Right cardiac atrium (tissue), 5 donors: ENCODE results near the gene KCNIP4. TPM values are rescaled to one million over a fixed set of nuclear protein-coding genes. Genes with fewer than 3 reads are reported as not detected.

Experiments
- ATAC-seq, 2 donors: fragments of 200-7000 bp; cut with Tn5 transposase; one replicate each; pipeline versions ENCODE4 v1.8.0 to v1.9.1; 2020; ENCODE audit warnings: moderate library complexity in 2 of 2, mild to moderate bottlenecking in 1 of 2
- DNase-seq, 3 donors: peaks; one replicate each; pipeline ENCODE4 v3.0.0-alpha.2; 2020
- H3K27ac ChIP-seq: one replicate; pipeline ENCODE4 v1.5.1; 2013; ENCODE audit warnings: mild to moderate bottlenecking, low read length, control low read depth, moderate library complexity
- H3K27me3 ChIP-seq: one replicate; pipeline ENCODE4 v1.6.1; 2013; ENCODE audit not compliant: control insufficient read depth, insufficient read depth
- H3K4me1 ChIP-seq: one replicate; pipeline ENCODE4 v1.6.1; 2013; ENCODE audit warnings: low read length; ENCODE audit not compliant: control insufficient read depth, insufficient read depth
- H3K4me3 ChIP-seq: one replicate; pipeline ENCODE4 v1.5.1; 2013; ENCODE audit warnings: low read length, control low read depth
- H3K9me3 ChIP-seq: one replicate; pipeline ENCODE4 v1.6.1; 2013; ENCODE audit warnings: low read length; ENCODE audit not compliant: control insufficient read depth
- WGBS: extraction: QIAGEN DNeasy Blood & Tissue Kit; methylation state at CpG from one replicate; pipeline ENCODE4 v1.1.7; 2013; 5-methylcytosine and 5-hydroxymethylcytosine counted together
- intact Hi-C, 4 donors: fragments of 100-400 bp; cut with DNase I; formaldehyde crosslinking; loops; one replicate each; pipeline versions ENCODE4 v1.11.0 to v1.14.0; 2022 to 2023
- polyA plus RNA-seq: library from polyadenylated mRNA; stranded (reverse); fragments of 200-250 nt; gene quantifications from one replicate; pipeline ENCODE4 v1.2.3, GENCODE V29; 2013
- total RNA-seq, 4 donors: library from RNA; stranded (reverse); fragmentation: NEBNext Ultra II Directional; extraction: Animal tissue kit (Norgen Biotek cat#: 25700); gene quantifications; one replicate each; pipeline ENCODE4 v1.2.1, GENCODE V29; 2021
- donor health status: healthy with polysubstance abuse.
- donor health status: DM: no; HTN: yes; CAD: no.
- donor health status: DM: no; HTN: no; CAD: no.
- donor health status: DM: no; HTN: yes; CAD: no; lungs with severe emphysema.
- donor health status: DM: yes; HTN: yes; CAD: no.

The KCNIP4 gene
- total and polyA plus RNA-seq, 5 donors = 0.05 to 0.86 (median 0.23) TPM; not detected in 2

- Histone ChIP-seq H3K4me3 (no peak overlapping the region), H3K9me3 (no peaks in the 10 kb centered on the region), H3K27me3 (no peaks in the 10 kb centered on the region), H3K27ac (no peak overlapping the region), H3K4me1 (no peaks in the 10 kb centered on the region)
- intact Hi-C loops = loop anchor here in 3 of 4 donors (5.0 to 10.0 kb wide), 4 partner anchors 249 to 989 kb away; no protein-coding TSS in a partner anchor
- ATAC-seq = no peak
- WGBS = 46% methylated on average over 1 of the region's 1 CpG
- DNase-seq = no peak
Measured at GRCh38 chr4:21763855-21764254, 184.7 kb downstream of the KCNIP4 start.

GRCh38 chr4:21757248-21757647, 191.3 kb downstream of the KCNIP4 start:
- intact Hi-C loops = no loop called here
- 64% methylated on average over 2 of the region's 2 CpGs for WGBS
- no peak for ATAC-seq
- Histone ChIP-seq H3K4me1 (no peaks in the 10 kb centered on the region), H3K27me3 (no peaks in the 10 kb centered on the region), H3K9me3 (no peaks in the 10 kb centered on the region), H3K27ac (no peak overlapping the region), H3K4me3 (no peak overlapping the region)
- no peak for DNase-seq

- Histone ChIP-seq H3K9me3 (no peaks in the 10 kb centered on the region), H3K4me3 (no peak overlapping the region), H3K4me1 (no peaks in the 10 kb centered on the region), H3K27me3 (no peaks in the 10 kb centered on the region), H3K27ac (no peak overlapping the region)
- 81% methylated on average over 3 of the region's 3 CpGs for WGBS
- ATAC-seq (no peak), DNase-seq (no peak)
- intact Hi-C loops = no loop called here
Measured at GRCh38 chr4:21753084-21753760, 195.3 kb downstream of the KCNIP4 start.

- intact Hi-C loops = no loop called here
- H3K27ac ChIP-seq = no peak overlapping the region
- DNase-seq (no peak), ATAC-seq (no peak)
- no peaks in the 10 kb centered on the region for H3K27me3 ChIP-seq
- H3K4me3 ChIP-seq = no peak overlapping the region
- no peaks in the 10 kb centered on the region for H3K9me3 ChIP-seq
- no peaks in the 10 kb centered on the region for H3K4me1 ChIP-seq
Measured at GRCh38 chr4:21752616-21753015, 196.0 kb downstream of the KCNIP4 start.

GRCh38 chr4:21749924-21750323, 198.6 kb downstream of the KCNIP4 start:
- DNase-seq (no peak), ATAC-seq (no peak)
- no peaks in the 10 kb centered on the region for H3K9me3 ChIP-seq
- no peak overlapping the region for H3K4me3 ChIP-seq
- intact Hi-C loops = no loop called here
- H3K27me3 ChIP-seq = no peaks in the 10 kb centered on the region
- no peak overlapping the region for H3K27ac ChIP-seq
- no peaks in the 10 kb centered on the region for H3K4me1 ChIP-seq
- 72% methylated on average over 3 of the region's 3 CpGs for WGBS

- WGBS = 84% methylated on average over 4 of the region's 4 CpGs
- intact Hi-C loops = no loop called here
Measured at GRCh38 chr4:21749412-21749811, 199.2 kb downstream of the KCNIP4 start.

GRCh38 chr4:21744046-21744445, 204.5 kb downstream of the KCNIP4 start:
- H3K4me3 ChIP-seq = no peak overlapping the region
- DNase-seq (no peak), ATAC-seq (no peak)
- no peaks in the 10 kb centered on the region for H3K4me1 ChIP-seq
- no peaks in the 10 kb centered on the region for H3K27me3 ChIP-seq
- H3K27ac ChIP-seq = no peak overlapping the region
- intact Hi-C loops = no loop called here
- no peaks in the 10 kb centered on the region for H3K9me3 ChIP-seq

More at GRCh38 chr4:21749412-21749811, 199.2 kb downstream of the KCNIP4 start:
- H3K27ac ChIP-seq = no peak overlapping the region
- H3K4me3 ChIP-seq = no peak overlapping the region
- H3K27me3 ChIP-seq = no peaks in the 10 kb centered on the region
- no peaks in the 10 kb centered on the region for H3K4me1 ChIP-seq
- no peak for ATAC-seq
- no peak for DNase-seq
- no peaks in the 10 kb centered on the region for H3K9me3 ChIP-seq

- no peak for ATAC-seq
- no peaks in the 10 kb centered on the region for H3K4me1 ChIP-seq
- H3K27me3 ChIP-seq = no peaks in the 10 kb centered on the region
- no peak overlapping the region for H3K4me3 ChIP-seq
- H3K27ac ChIP-seq = no peak overlapping the region
- intact Hi-C loops = no loop called here
- DNase-seq = no peak
- WGBS = 87% methylated on average over 2 of the region's 2 CpGs
- H3K9me3 ChIP-seq = no peaks in the 10 kb centered on the region
Measured at GRCh38 chr4:21742326-21742725, 206.2 kb downstream of the KCNIP4 start.

- no peaks in the 10 kb centered on the region for H3K9me3 ChIP-seq
- no peak for ATAC-seq
- H3K4me1 ChIP-seq = no peaks in the 10 kb centered on the region
- no peak overlapping the region for H3K4me3 ChIP-seq
- no peaks in the 10 kb centered on the region for H3K27me3 ChIP-seq
- no peak for DNase-seq
- WGBS = 85% methylated on average over 4 of the region's 4 CpGs
- no peak overlapping the region for H3K27ac ChIP-seq
- intact Hi-C loops = no loop called here
Measured at GRCh38 chr4:21738821-21739220, 209.8 kb downstream of the KCNIP4 start.

GRCh38 chr4:21735866-21736265, 212.7 kb downstream of the KCNIP4 start:
- H3K4me1 ChIP-seq = no peaks in the 10 kb centered on the region
- DNase-seq (no peak), ATAC-seq (no peak)
- intact Hi-C loops = no loop called here
- whole genome bisulfite sequencing = 40% methylated on average over 2 of the region's 2 CpGs
- H3K27me3 ChIP-seq = no peaks in the 10 kb centered on the region
- H3K4me3 ChIP-seq = no peak overlapping the region
- H3K27ac ChIP-seq = no peak overlapping the region
- H3K9me3 ChIP-seq = no peaks in the 10 kb centered on the region

- ATAC-seq (no peak), DNase-seq (no peak)
- Histone ChIP-seq H3K4me1 (no peaks in the 10 kb centered on the region), H3K27ac (no peak overlapping the region), H3K9me3 (no peaks in the 10 kb centered on the region), H3K27me3 (peaks cover 2% of the 10 kb centered on the region), H3K4me3 (no peak overlapping the region)
- WGBS = 17% methylated on average over 3 of the region's 3 CpGs
- intact Hi-C loops = no loop called here
Measured at GRCh38 chr4:21733894-21734630, 214.5 kb downstream of the KCNIP4 start.
